Parathyroid adenoma (tissue), 2 donors: Measurements from ENCODE around the gene MOCS3.

Source experiments
- H2AFZ ChIP-seq: fragments of 300-600 bp; sonication (generic); one replicate; pipeline ENCODE4 v1.7.0; 2017; ENCODE audit warnings: antibody characterized with exemption, mild to moderate bottlenecking
- H3K27ac ChIP-seq: fragments of 300-600 bp; sonication (generic); one replicate; pipeline ENCODE4 v1.7.0; 2017
- H3K27me3 ChIP-seq: fragments of 300-600 bp; sonication (generic); one replicate; pipeline ENCODE4 v1.7.0; 2017; ENCODE audit warnings: low read length; ENCODE audit not compliant: control insufficient read depth, insufficient read depth
- H3K36me3 ChIP-seq: fragments of 300-600 bp; sonication (generic); one replicate; pipeline ENCODE4 v1.7.0; 2017; ENCODE audit warnings: low read length; ENCODE audit not compliant: control insufficient read depth, insufficient read depth
- H3K4me1 ChIP-seq: fragments of 300-600 bp; sonication (generic); one replicate; pipeline ENCODE4 v1.7.0; 2017; ENCODE audit warnings: control low read depth
- H3K4me2 ChIP-seq: fragments of 300-600 bp; sonication (generic); one replicate; pipeline ENCODE4 v1.7.0; 2017; ENCODE audit warnings: low read length
- H3K4me3 ChIP-seq: fragments of 300-600 bp; sonication (generic); one replicate; pipeline ENCODE4 v1.7.0; 2017; ENCODE audit warnings: low read depth, low read length
- H3K79me2 ChIP-seq: fragments of 300-600 bp; sonication (generic); one replicate; pipeline ENCODE4 v1.7.0; 2017; ENCODE audit warnings: control low read depth
- H3K9ac ChIP-seq: fragments of 300-600 bp; sonication (generic); one replicate; pipeline ENCODE4 v1.7.0; 2017; ENCODE audit warnings: mild to moderate bottlenecking
- H3K9me3 ChIP-seq: fragments of 300-600 bp; sonication (generic); one replicate; pipeline ENCODE4 v1.7.0; 2017; ENCODE audit warnings: low read length; ENCODE audit not compliant: control insufficient read depth
- TF ChIP-seq, protein P1 (sequence below): fragments of 300-600 bp; sonication (generic); IDR thresholded peaks from one replicate; pipeline ENCODE4 v1.7.0; 2017; ENCODE audit warnings: antibody characterized with exemption, mild to moderate bottlenecking
- donor health status: primary hyperparathyroidism.

Gene MOCS3

DNA sequence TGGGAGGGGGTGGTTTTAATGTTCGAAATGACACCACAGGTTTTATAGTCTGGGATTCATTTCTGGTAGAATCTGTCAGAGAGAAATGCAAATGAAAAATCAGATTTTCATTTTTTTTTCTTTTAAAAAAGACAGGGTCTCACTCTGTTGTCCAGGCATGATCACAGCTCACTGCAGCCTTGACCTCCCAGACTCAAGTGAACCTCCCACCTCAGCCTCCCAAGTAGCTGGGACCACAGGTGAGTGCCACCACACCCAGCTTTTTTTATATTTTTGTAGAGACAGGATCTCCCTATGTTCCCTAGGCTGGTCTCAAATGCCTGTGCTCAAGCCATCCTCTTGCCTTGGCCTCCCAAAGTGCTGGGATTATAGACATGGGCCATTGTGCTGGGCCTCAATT lies 25.0 kb upstream of the MOCS3 start:
- peaks cover 13% of the 10 kb centered on the region for H3K79me2 ChIP-seq
- H3K4me1 ChIP-seq = peaks cover 7% of the 10 kb centered on the region
- no peak overlapping the region for H3K4me2 ChIP-seq
- no peaks in the 10 kb centered on the region for H3K27me3 ChIP-seq
- H3K36me3 ChIP-seq = no peaks in the 10 kb centered on the region
- no peak overlapping the region for H3K4me3 ChIP-seq
- H3K9me3 ChIP-seq = no peaks in the 10 kb centered on the region
- H3K27ac ChIP-seq = no peak overlapping the region
- no peak overlapping the region for H3K9ac ChIP-seq
- H2AFZ ChIP-seq = no peak overlapping the region
- TF ChIP-seq, protein P1, sequence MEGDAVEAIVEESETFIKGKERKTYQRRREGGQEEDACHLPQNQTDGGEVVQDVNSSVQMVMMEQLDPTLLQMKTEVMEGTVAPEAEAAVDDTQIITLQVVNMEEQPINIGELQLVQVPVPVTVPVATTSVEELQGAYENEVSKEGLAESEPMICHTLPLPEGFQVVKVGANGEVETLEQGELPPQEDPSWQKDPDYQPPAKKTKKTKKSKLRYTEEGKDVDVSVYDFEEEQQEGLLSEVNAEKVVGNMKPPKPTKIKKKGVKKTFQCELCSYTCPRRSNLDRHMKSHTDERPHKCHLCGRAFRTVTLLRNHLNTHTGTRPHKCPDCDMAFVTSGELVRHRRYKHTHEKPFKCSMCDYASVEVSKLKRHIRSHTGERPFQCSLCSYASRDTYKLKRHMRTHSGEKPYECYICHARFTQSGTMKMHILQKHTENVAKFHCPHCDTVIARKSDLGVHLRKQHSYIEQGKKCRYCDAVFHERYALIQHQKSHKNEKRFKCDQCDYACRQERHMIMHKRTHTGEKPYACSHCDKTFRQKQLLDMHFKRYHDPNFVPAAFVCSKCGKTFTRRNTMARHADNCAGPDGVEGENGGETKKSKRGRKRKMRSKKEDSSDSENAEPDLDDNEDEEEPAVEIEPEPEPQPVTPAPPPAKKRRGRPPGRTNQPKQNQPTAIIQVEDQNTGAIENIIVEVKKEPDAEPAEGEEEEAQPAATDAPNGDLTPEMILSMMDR = no peak

DNA sequence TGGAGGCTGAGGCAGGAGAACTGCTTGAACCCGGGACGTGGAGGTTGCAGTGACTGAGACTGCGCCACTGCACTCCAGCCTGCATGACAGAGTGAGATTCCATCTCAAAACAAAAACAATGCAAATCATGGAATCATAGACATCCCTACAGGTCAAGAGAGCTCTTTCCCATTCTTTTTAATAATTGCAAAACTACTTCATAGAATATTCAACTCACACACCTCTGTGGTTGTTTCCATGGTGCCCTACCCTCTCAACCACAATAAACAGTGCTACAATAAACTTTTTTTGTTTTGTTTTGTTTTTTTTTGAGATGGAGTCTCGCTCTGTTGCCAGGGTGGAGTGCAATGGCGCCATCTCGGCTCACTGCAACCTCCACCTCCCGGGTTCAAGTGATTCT lies 15.5 kb upstream of the MOCS3 start:
- Histone ChIP-seq H3K4me1 (no peaks in the 10 kb centered on the region), H3K4me2 (no peak overlapping the region), H3K9me3 (no peaks in the 10 kb centered on the region), H2AFZ (no peak overlapping the region), H3K79me2 (peaks cover 28% of the 10 kb centered on the region), H3K4me3 (no peak overlapping the region), H3K27me3 (no peaks in the 10 kb centered on the region), H3K36me3 (no peaks in the 10 kb centered on the region), H3K27ac (no peak overlapping the region), H3K9ac (no peak overlapping the region)
- TF ChIP-seq, protein P1 = no peak

DNA sequence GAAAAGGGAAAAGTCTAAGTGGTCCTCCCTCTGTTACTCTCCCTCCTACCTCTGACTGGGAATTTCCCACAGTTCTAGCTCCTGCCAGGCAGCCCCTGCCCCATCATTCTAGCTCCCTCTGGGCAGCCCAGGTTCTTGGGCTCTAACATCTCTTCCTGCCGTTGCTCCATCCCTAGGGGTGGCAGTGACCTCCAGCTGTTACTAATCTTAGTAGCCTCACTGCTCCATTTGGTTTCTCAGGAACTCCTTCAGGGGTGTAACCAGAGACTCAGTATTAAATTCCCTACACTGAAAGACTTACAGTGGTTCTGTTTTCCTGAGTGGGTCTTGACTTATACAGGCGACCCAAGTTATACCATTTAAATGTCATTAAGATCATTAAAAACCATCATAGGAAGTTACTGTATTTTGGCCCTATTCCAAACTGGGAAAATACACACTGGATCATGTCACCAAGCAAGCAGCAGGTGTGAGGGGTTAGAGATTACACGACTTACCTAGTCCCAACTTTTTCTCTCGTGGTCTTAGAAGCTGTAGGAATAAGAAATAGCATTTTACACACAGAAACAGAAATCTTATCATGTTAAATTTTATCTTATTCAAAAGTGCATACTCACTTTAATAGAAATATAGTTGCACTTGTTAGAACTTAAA lies 10.4 kb upstream of the MOCS3 start:
- Histone ChIP-seq H3K9me3 (no peaks in the 10 kb centered on the region), H3K27ac (no peak overlapping the region), H3K36me3 (no peaks in the 10 kb centered on the region), H3K4me1 (no peaks in the 10 kb centered on the region), H3K4me2 (no peak overlapping the region), H3K4me3 (no peak overlapping the region), H3K9ac (no peak overlapping the region), H3K27me3 (no peaks in the 10 kb centered on the region), H2AFZ (no peak overlapping the region), H3K79me2 (peaks cover 45% of the 10 kb centered on the region)
- TF ChIP-seq, protein P1 = no peak

DNA sequence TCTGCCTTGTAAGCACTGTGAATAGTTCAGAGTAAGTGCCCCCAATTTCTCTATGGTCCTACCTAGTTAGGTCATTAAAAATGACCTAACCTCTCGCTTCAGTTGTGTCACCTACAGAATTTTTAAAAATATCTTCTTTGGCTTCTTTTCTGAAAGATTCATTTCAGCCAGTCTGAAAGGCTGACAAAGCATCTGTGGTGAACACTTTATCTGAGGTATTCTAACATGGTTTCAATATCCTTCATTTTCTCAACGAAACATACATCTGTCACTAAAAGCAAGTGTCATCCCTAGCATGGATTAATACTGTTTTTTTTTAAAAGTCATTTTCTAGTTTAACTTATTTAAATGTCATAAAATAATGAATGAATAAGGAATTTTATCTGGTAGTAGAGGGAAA lies 5.4 kb upstream of the MOCS3 start:
- H3K4me2 ChIP-seq = no peak overlapping the region
- peaks cover 48% of the 10 kb centered on the region for H3K79me2 ChIP-seq
- no peak overlapping the region for H2AFZ ChIP-seq
- H3K27ac ChIP-seq = no peak overlapping the region
- H3K4me3 ChIP-seq = no peak overlapping the region
- no peaks in the 10 kb centered on the region for H3K36me3 ChIP-seq
- no peak overlapping the region for H3K9ac ChIP-seq
- TF ChIP-seq, protein P1 = no peak
- no peaks in the 10 kb centered on the region for H3K27me3 ChIP-seq
- H3K4me1 ChIP-seq = peaks cover 3% of the 10 kb centered on the region
- no peaks in the 10 kb centered on the region for H3K9me3 ChIP-seq

DNA sequence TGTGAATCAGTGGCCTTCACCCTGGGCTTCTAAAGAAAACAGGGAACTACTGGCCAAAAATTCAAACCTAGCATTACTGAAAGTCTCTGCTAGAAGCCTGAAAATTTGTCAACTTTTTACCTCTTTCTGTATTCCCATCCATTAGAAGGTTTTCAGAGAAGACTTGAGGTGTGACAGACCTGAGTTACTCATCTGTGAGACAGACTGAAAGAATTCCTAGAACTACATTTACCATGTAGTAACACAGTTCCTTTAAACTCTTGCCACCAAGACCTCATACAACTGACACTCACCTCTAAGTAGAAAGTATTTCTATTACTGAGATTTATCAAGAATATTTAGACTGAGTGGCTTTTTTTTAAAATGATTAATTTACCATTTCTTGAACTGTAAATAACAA lies 4.8 kb upstream of the MOCS3 start:
- Histone ChIP-seq H2AFZ (no peak overlapping the region), H3K4me2 (no peak overlapping the region), H3K9ac (no peak overlapping the region), H3K4me3 (no peak overlapping the region), H3K27ac (no peak overlapping the region), H3K27me3 (no peaks in the 10 kb centered on the region), H3K4me1 (peaks cover 3% of the 10 kb centered on the region), H3K36me3 (no peaks in the 10 kb centered on the region), H3K9me3 (no peaks in the 10 kb centered on the region), H3K79me2 (peaks cover 47% of the 10 kb centered on the region)
- TF ChIP-seq, protein P1 = no peak
